Nephron progenitor cell (in vitro differentiated cells): ENCODE results near the gene KIAA0232.

ENCODE experiments used
- DNase-seq: peaks from one replicate; pipeline ENCODE4 v3.0.0; 2021
- H3K27ac Mint-ChIP-seq: 2 replicates; pipeline ENCODE4 v1.8.0; 2021; ENCODE audit warnings: mild to moderate bottlenecking, moderate library complexity, mixed read lengths
- H3K27me3 Mint-ChIP-seq: 2 replicates; pipeline ENCODE4 v1.8.0; 2021; ENCODE audit warnings: mild to moderate bottlenecking, low read depth, mixed read lengths; ENCODE audit not compliant: poor library complexity
- H3K36me3 Mint-ChIP-seq: 2 replicates; pipeline ENCODE4 v1.8.0; 2021; ENCODE audit warnings: low read depth, mixed read lengths
- H3K4me1 Mint-ChIP-seq: 2 replicates; pipeline ENCODE4 v1.8.0; 2021; ENCODE audit warnings: mixed read lengths
- H3K4me3 Mint-ChIP-seq: 2 replicates; pipeline ENCODE4 v1.8.0; 2021; ENCODE audit warnings: mild to moderate bottlenecking, moderate library complexity, mixed read lengths
- H3K9me3 Mint-ChIP-seq: 2 replicates; pipeline ENCODE4 v1.8.0; 2021; ENCODE audit warnings: mild to moderate bottlenecking, moderate library complexity, mixed read lengths
- TF ChIP-seq, protein P1 (sequence below): fragments of 200-600 bp; sonication (generic); IDR thresholded peaks from 2 replicates; pipeline ENCODE4 v1.5.0; 2021; ENCODE audit warnings: antibody characterized with exemption

Gene KIAA0232

GRCh38 chr4:6767748-6768538 lies 14.6 kb upstream of the KIAA0232 start:
- no peaks in the 10 kb centered on the region for H3K36me3 Mint-ChIP-seq
- no peak for DNase-seq
- peaks cover 40% of the 10 kb centered on the region for H3K4me1 Mint-ChIP-seq
- H3K9me3 Mint-ChIP-seq = no peaks in the 10 kb centered on the region
- no peak overlapping the region for H3K27ac Mint-ChIP-seq
- H3K4me3 Mint-ChIP-seq = no peak overlapping the region
- peaks cover 13% of the 10 kb centered on the region for H3K27me3 Mint-ChIP-seq
- TF ChIP-seq, protein P1, sequence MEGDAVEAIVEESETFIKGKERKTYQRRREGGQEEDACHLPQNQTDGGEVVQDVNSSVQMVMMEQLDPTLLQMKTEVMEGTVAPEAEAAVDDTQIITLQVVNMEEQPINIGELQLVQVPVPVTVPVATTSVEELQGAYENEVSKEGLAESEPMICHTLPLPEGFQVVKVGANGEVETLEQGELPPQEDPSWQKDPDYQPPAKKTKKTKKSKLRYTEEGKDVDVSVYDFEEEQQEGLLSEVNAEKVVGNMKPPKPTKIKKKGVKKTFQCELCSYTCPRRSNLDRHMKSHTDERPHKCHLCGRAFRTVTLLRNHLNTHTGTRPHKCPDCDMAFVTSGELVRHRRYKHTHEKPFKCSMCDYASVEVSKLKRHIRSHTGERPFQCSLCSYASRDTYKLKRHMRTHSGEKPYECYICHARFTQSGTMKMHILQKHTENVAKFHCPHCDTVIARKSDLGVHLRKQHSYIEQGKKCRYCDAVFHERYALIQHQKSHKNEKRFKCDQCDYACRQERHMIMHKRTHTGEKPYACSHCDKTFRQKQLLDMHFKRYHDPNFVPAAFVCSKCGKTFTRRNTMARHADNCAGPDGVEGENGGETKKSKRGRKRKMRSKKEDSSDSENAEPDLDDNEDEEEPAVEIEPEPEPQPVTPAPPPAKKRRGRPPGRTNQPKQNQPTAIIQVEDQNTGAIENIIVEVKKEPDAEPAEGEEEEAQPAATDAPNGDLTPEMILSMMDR = no peak

- Mint-ChIP-seq H3K36me3 (no peaks in the 10 kb centered on the region), H3K27ac (no peak overlapping the region), H3K4me3 (no peak overlapping the region), H3K9me3 (no peaks in the 10 kb centered on the region), H3K27me3 (peaks cover 17% of the 10 kb centered on the region), H3K4me1 (peaks cover 42% of the 10 kb centered on the region)
- no peak for DNase-seq
- TF ChIP-seq, protein P1 = no peak
Observed at GRCh38 chr4:6768539-6768905, 14.0 kb upstream of the KIAA0232 start.

GRCh38 chr4:6769233-6769988 lies 13.1 kb upstream of the KIAA0232 start:
- TF ChIP-seq, protein P1 = no peak
- Mint-ChIP-seq H3K27me3 (peaks cover 15% of the 10 kb centered on the region), H3K36me3 (no peaks in the 10 kb centered on the region), H3K4me3 (no peak overlapping the region), H3K9me3 (no peaks in the 10 kb centered on the region), H3K27ac (no peak overlapping the region), H3K4me1 (peaks cover 34% of the 10 kb centered on the region)
- no peak for DNase-seq

DNA sequence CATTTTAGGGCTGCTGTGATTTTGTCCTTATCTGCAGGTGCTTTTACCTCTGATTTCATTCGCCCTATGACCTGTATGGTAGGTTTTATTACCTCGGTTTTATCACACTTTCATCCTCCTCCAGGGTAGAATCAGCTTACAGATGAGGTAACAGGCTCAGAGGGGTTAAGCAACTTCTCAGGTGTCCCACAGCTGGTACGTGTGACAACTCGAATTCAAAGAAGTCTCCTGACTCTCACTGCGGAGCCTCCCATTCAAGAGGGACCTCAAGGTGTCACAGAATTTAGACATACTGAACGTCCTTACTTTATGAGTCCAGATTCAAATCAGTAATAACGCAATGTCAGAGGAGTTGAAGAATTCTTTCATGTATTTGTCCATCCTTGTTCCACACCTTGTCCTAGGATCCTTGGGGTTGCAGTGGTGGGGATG lies 12.5 kb upstream of the KIAA0232 start:
- Mint-ChIP-seq H3K36me3 (no peaks in the 10 kb centered on the region), H3K27ac (no peak overlapping the region), H3K4me3 (no peak overlapping the region), H3K27me3 (peaks cover 16% of the 10 kb centered on the region), H3K4me1 (peaks cover 34% of the 10 kb centered on the region), H3K9me3 (no peaks in the 10 kb centered on the region)
- TF ChIP-seq, protein P1 = no peak
- no peak for DNase-seq

GRCh38 chr4:6770581-6771228 lies 11.8 kb upstream of the KIAA0232 start:
- Mint-ChIP-seq H3K4me1 (peaks cover 34% of the 10 kb centered on the region), H3K27ac (no peak overlapping the region), H3K9me3 (no peaks in the 10 kb centered on the region), H3K36me3 (no peaks in the 10 kb centered on the region), H3K4me3 (no peak overlapping the region), H3K27me3 (peaks cover 20% of the 10 kb centered on the region)
- DNase-seq = no peak
- TF ChIP-seq, protein P1 = no peak
